Measurements from ENCODE around the gene CFAP74.

The CFAP74 gene

GRCh38 chr1:1875932-1876331, 127.7 kb downstream of the CFAP74 start:
- H3K4me3 ChIP-seq (ENCODE audit: low read length) = no peak overlapping the region
- no peak for DNase-seq (ENCODE audit: low read depth, low spot score)

- H3K4me3 ChIP-seq (ENCODE audit: low read length) = no peak overlapping the region
- no peak for DNase-seq (ENCODE audit: low read depth, low spot score)
Measured at GRCh38 chr1:1874901-1875300, 128.7 kb downstream of the CFAP74 start.

GRCh38 chr1:1873186-1873585, 130.4 kb downstream of the CFAP74 start:
- H3K4me3 ChIP-seq (ENCODE audit: low read length) = no peak overlapping the region
- no peak for DNase-seq (ENCODE audit: low read depth, low spot score)

- no peak for DNase-seq (ENCODE audit: low read depth, low spot score)
- no peak overlapping the region for H3K4me3 ChIP-seq (ENCODE audit: low read length)
Measured at GRCh38 chr1:1872329-1872994, 131.1 kb downstream of the CFAP74 start.
